GM21717 (cell line): ENCODE results near the gene ELFN1.

Experiments used
- ATAC-seq: cut with Tn5 transposase; IDR thresholded peaks from one replicate; pipeline ENCODE4 v1.9.1; 2021; ENCODE audit warnings: mild to moderate bottlenecking, moderate library complexity; ENCODE audit not compliant: unreplicated experiment

The ELFN1 gene

DNA sequence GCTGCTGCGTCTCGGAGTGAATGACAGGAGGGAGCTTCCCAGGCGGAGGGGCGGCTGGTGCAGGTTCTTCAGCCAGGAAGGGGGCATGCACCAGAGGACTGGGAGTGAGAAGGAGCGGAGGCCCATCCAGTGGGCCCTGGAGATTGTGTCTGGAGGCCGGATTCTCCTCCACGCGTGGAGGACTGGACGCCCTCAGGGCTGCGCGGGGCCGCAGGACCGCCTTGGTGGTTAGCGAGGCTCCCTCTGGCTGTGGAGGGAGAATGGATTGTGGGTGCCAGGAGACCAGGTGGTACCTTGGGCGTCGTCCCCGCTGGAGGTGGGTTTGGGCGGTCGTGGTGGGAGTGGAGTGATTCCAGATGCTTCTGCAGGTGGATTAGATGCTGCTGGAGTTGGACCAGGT, 68.9 kb downstream of the ELFN1 start:
- no peak for ATAC-seq

DNA sequence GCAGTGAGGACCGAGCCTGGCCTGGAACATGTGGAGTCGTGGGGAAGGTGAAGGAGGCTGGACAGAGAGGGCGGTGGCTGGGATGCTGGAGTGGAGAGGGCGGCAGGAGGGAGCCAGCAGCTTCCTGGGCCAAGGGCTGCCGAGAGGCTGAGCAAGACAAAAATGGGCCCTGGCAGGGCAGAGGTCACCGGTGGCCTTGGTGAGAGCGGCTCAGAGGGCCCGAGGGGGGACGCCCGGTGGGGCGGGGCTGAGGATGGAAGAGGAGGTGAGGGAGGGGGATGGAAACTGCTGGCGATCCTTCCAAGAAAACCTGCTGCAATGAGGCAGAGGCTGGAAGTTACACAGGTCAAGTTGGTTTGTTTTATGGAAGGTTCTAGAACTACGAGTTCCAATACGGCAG, 69.5 kb downstream of the ELFN1 start:
- no peak for ATAC-seq

DNA sequence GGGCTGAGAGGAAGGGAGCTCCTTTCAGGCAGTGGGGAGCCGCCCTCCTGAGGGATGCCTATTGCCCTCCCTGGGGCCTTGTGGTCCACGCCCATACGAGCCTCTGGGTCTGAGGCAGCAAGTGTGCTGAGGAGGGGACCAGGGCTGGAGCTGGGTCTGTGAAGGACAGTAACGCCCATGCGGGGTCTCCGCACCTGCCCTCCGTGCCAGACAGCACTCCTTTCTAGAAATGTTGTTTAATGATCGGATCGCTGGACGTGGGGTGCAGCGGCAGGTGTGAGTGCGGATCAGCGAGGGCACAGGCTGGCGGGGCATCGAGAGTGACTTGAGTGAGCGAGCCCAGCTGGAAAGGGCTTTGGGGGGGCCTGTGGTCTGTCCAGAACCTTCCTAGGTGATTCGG, 70.1 kb downstream of the ELFN1 start:
- no peak for ATAC-seq

DNA sequence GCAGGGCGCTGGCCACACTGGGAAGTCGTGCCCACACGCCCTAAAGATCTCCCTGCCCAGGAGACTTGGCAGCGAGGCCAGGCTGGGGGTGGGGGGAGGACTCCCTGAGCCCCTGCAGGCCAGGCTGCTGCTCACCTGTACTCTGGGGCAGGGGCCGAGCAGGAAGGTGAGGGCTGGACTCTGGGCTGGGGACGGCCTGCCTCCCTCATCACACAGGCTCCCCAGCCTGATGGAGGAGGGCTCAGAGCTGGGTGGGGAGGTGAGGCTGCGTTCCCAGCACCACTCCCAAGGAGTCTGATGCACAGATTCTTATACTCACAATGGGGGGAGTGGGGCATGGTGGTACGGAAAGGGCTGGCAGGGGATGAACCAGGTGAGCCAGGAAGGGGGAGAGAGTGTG, 71.2 kb downstream of the ELFN1 start:
- ATAC-seq = no peak

DNA sequence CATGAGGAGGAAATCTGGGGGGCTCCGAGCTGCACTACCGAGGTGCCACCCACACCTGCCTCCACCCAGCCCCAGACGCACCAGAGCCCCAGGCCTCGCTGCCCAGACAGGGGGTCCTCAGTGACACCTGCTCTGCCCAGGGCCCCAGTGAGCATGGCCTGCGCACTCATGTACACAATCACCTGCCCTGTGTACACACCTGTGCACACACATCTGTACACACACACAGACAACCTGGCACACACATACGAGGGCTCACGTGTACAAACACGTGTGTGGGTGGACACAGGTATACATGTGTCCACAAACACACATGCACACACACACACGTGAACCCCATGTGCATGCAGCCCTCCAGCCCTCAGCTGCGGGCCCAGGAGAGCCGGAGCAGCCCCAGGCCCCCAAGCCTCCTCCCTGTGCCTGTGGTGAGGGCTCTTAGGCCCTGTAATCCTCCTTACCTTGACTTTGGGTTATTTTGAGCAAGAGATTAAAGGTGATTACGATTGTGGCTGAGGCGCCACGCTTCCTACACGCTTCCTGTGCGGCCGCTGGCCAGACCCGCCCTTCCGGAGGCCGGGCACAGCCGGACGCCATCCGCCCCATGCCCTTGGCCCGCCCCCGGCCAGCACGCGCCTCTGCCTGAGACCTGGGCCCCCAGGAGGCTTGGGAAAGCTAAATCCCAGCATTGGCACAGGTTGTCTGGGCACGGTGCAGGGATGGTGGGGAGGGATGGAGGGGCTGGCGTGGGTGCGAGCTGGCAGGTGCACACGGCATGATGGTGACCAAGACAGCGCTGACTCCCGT, 71.9 kb downstream of the ELFN1 start:
- no peak for ATAC-seq

DNA sequence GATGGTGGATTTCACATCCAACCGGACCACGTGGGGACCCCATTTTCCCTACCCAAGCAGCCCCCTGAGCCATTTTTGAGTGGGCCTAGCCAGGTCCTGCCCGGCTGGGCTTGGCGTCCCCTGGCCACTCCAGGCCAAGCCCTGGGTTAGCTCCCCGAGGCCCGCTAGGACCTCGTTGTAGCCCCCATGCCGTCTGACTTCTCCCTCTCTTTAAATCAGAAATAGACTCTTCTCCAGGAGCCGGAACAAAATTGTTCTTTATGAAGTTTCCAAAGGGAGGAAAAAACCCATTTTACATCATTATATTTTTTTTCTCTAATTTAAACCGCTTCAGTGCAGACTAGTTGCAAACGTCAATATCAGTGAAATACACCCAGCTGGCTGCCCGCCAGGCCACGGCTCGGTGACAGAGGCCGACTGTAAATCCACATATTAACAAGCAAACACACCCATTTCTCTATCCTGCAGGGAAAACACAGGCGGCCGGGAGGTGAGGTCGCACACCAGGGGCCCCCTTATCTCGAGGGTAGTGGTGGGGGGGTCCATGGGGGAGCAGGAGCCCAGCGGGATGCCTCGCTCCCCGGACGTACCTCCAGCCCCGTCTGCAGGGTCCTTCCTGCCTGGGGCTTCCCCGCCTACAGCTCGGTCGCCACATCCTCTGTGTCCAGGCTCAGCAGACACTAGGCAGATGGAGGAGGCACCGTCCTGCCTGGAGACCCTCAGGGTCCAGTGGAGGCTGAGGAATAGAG, 72.7 kb downstream of the ELFN1 start:
- ATAC-seq = no peak

DNA sequence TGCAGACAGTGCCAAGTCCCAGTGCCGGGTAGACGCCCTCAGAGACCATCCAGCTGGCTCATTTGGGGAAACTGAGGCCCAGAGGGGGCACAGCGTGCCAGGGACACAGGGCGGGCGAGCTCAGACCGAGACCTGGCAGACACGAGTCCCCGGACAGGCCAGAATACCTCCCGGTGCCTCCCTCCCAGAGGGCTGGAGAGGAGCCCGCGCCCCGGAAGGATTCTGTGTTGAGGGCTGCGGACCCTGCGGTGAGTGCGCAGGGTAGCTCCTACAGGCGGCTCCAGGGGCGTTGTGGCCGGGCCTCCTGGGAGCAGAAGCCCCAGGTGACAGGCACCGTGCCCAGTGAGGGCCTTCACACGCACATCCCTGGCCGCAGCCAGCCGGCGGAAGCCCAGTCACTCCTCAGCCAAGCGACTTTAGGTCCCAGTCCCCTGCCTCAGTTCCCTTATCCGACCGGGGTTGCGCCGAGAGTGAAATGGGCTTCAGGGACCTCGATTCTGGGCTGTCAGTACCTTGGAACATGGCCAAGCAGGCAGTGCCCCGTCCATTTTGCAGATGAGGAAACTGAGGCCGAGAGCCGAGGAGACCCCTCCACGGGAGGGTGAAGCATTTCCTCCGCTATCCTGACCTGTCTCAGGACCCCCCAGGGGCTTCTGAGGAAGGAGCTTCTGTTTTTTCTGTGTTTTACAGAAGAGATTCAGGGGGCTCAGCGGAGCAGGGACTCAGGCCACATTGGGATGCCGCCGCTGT, 73.6 kb downstream of the ELFN1 start:
- ATAC-seq = no peak

DNA sequence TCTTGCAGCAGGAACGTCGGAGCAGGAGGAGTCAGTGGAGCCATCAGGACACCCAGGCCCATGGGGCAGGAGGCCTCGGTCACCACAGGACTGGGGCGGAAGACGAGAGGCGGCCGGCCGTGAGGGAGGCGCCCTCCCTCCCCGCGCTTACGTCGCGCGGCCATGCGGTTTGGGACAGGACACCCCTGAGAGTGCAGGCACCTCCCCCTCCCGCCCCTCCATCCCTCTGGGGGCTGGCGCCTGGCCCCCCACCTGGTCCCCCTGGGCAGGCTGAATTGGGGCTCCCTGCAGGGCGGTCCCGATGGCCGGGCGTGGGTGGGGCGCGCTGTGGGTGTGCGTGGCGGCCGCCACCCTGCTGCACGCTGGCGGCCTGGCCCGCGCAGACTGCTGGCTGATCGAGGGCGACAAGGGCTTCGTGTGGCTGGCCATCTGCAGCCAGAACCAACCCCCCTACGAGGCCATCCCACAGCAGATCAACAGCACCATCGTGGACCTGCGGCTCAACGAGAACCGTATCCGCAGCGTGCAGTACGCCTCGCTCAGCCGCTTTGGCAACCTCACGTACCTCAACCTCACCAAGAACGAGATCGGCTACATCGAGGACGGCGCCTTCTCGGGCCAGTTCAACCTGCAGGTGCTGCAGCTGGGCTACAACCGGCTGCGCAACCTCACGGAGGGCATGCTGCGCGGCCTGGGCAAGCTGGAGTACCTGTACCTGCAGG, 74.4 kb downstream of the ELFN1 start:
- ATAC-seq = no peak

DNA sequence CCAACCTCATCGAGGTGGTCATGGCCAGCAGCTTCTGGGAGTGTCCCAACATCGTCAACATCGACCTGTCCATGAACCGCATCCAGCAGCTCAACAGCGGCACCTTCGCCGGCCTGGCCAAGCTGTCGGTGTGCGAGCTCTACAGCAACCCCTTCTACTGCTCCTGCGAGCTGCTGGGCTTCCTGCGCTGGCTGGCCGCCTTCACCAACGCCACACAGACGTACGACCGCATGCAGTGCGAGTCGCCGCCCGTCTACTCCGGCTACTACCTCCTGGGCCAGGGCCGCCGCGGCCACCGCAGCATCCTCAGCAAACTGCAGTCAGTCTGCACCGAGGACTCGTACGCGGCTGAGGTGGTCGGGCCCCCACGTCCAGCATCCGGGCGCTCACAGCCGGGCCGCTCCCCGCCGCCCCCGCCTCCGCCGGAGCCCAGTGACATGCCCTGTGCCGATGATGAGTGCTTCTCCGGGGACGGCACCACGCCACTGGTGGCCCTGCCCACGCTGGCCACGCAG, 75.0 kb downstream of the ELFN1 start:
- no peak for ATAC-seq

DNA sequence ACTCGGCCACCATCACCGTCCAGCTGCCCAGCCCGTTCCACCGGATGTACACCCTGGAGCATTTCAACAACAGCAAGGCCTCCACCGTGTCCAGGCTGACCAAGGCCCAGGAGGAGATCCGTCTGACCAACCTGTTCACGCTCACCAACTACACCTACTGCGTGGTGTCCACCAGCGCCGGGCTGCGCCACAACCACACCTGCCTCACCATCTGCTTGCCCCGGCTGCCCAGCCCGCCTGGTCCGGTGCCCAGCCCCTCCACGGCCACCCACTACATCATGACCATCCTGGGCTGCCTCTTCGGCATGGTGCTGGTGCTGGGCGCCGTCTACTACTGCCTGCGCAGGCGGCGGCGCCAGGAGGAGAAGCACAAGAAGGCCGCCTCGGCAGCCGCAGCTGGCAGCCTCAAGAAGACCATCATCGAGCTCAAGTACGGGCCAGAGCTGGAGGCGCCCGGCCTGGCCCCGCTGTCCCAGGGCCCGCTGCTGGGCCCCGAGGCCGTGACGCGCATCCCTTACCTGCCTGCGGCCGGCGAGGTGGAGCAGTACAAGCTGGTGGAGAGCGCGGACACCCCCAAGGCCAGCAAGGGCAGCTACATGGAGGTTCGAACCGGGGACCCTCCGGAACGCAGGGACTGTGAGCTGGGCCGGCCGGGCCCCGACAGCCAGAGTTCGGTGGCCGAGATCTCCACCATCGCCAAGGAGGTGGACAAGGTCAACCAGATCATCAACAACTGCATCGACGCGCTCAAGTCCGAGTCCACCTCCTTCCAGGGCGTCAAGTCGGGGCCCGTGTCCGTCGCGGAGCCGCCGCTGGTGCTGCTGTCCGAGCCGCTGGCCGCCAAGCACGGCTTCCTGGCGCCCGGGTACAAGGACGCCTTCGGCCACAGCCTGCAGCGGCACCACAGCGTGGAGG, 75.8 kb downstream of the ELFN1 start:
- ATAC-seq = no peak

DNA sequence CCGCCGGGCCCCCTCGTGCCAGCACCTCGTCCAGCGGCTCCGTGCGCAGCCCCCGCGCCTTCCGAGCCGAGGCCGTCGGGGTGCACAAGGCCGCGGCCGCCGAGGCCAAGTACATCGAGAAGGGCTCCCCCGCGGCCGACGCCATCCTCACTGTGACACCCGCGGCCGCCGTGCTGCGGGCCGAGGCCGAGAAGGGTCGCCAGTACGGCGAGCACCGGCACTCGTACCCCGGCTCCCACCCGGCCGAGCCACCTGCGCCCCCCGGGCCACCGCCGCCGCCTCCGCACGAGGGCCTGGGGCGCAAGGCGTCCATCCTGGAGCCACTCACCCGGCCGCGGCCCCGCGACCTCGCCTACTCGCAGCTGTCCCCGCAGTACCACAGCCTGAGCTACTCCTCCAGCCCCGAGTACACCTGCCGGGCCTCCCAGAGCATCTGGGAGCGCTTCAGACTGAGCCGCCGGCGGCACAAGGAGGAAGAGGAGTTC, 76.5 kb downstream of the ELFN1 start:
- ATAC-seq = no peak

DNA sequence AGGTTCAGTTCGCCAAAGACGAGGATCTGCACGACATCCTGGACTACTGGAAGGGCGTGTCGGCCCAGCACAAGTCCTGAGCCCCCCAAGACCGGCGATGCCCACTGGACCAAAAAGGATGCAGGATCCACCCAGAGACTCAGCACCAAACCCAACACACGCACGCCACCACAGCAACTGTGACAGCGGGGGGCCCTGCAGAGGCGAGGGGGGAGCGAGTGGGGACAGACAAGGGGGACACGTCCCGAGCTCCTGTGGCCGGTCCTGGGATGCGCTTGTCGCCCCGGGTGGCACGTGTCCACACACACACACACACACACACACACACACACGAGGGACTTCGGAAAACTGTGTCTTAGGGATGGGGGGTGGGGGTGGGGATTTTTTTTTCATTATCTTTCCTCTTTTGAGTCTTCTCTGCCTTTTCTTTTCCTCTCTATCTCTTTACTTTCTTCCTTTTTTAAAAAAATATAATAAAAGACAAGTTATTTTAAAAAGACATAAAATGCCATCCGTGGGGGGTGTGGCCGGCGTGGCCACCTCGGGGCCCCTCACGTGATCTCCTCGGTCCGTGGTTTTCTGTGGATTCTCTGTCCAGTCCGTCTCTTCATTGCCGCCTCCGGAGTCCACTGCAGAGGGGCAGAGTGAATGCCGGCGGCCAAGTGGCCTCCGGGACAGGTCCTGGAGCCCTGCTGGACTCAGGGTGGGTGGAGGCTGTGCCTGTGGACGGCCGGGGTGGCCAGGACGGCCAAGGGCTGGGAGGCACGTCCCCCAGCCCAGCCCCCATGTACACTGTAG, 77.1 kb downstream of the ELFN1 start:
- ATAC-seq = no peak

DNA sequence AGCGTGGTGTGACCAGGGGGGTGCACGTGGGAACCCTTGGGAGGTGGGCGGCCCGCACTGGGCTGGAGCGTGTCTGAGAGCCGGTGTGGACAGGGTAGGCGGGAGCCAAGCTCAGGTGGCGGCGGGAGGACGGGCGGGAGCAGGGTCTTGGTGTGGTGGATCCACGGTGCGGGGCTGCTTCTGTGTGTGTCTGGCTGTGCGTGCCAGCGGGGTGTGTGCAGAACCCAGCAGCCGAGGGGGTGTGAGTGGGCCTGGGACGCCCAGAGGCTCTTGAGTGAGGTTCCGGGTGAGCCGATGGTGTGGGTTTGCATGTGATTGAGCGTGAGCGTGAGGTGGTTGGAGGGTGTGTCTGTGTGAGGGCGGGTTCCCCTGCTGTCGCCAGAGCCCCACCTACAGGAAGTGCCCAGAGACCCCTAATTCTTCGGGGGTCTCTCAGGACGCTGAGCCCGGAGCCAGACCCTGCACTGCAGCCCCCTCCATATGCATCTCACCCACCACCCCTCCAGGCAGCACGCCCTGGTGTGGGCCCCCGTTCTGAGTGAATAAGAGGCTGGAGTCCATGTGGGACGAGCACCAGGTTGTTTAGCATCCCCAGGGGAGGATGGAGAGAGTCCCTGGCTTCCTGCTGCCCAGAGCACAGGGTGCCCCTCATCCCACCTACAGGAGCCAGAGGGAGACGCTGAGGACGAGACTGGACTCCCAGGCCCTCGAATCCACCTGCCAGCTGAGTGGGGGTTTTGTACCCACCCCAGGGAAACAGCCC, 78.2 kb downstream of the ELFN1 start:
- ATAC-seq = no peak

DNA sequence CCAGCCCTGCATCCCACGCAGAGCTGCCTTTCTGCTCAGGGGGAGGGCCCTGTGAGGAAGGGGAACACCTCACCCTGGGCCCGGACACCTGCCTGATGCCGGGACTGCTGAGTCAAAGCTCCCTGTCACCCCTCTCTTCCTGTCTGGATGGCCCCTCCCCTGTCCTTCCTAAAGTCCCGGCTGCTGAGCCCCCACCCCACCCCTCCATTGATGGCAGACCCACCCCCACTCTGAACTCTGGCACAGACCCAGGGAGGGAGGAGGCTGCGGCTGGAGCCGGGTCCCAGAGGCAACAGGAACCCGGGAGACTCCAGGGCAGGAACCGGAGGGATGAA, 78.7 kb downstream of the ELFN1 start:
- ATAC-seq = no peak

DNA sequence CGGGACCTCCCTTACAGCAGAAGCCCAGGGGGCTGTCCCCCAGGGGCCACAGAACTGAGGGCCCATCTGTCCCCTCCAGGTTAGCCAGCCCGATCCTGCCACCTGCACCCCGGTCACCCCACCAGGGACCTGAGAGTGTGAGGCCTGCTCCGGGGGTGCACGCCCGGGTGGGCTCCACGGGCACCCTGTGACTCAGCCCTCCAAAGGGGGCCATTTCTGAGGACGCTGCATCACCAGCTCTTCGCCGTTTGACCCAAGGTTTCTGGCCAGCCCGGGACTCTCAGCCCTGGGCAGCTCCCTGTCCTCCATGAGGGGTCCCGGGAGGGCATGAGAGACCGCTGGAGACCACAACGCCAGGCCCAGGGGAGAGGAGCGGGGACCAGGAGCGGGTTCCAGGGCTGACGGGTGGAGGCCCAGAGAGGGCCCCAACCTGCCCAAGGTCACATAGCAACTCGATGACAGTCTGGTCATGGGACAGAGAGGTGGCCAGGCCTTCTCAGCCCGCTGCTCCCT, 79.3 kb downstream of the ELFN1 start:
- no peak for ATAC-seq

DNA sequence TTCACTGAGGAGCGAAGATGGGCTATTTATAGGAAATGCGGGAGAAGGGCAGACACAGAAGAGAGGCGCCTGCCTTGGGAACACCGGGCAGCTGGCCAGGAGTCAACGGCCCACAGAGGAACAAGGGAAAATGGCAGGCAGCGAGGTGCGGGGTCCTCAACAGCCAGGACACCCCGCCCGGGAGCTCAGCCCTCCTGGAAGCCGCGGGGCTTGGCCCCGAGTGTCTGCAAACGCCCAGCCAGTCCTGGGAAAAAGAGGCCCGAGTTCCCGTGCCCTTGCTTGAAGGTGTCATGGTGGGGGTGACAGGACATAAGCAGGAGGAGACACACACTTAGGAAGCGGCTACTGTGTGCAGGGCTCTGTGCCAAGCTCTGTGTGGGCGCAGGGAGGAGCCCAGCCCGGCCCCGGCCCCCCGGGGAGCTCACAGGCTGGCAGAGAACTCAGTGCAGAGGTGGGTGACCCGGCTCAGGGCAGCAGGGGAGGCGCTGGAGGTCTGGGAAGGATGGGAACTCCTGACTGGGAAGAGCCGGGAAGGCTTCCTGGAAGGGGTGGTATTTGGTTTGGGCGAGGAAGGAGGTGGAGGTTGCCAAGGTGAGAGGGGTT, 79.9 kb downstream of the ELFN1 start:
- no peak for ATAC-seq

DNA sequence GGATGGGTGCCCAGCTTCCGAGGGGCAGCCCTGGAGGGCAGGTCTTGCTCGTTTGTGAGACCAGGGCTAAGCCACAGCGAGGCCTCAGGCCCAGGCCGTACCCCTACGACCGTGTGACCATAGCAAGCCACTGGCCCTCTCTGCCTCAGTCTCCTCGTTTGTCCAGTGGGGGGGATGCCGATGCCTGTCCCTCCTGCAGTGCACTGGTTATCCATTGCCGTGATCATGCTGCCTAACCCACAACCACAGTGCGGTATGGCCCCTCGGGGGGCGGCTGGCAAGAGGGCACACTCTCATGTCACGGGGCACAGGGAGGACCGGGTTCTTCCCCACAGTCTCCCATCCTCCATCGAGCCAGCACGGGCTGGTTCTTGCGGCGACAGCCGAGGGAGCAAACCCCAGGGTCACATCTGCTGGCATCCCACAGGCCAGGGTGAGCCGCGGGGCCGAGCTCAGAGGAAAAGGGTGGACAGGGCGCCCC, 80.5 kb downstream of the ELFN1 start:
- no peak for ATAC-seq
